Activated T-cell treated with anti-CD3 and anti-CD28 coated beads, Interleukin-2, amount 50 U/mL, for 72 hours (primary cell): Measurements from ENCODE around the gene TIAM2. TPM values are rescaled to one million over a fixed set of nuclear protein-coding genes. Genes with fewer than 3 reads are reported as not detected.
"Not testable (repeated sequence)": the region's sequence is repeated elsewhere in the genome, so short reads cannot be mapped to it uniquely, and the experiment has no call there.

Experiments
- ATAC-seq, 2 donors: fragments of 150-1000 bp; cut with Tn5 transposase; replicated peaks in 1 of 2; 2 replicates each; pipeline ENCODE4 v1.10.0; 2021; ENCODE audit warnings: moderate library complexity in 2 of 2, mild to moderate bottlenecking in 1 of 2
- DNase-seq, 2 donors: peaks; one replicate each; pipeline ENCODE4 v3.0.0; 2021 to 2022; ENCODE audit warnings: mixed read lengths in 1 of 2
- H3K27ac Mint-ChIP-seq: one replicate; pipeline ENCODE4 v1.8.0; 2022; ENCODE audit warnings: mild to moderate bottlenecking, moderate library complexity, mixed read lengths
- H3K27me3 Mint-ChIP-seq: one replicate; pipeline ENCODE4 v1.8.0; 2022; ENCODE audit warnings: low read depth, mixed read lengths
- H3K36me3 Mint-ChIP-seq, 2 donors: one replicate each; pipeline ENCODE4 v1.8.0; 2022; ENCODE audit warnings: mixed read lengths in 2 of 2, mild to moderate bottlenecking in 1 of 2; ENCODE audit not compliant: insufficient read depth in 2 of 2
- H3K4me1 Mint-ChIP-seq: one replicate; pipeline ENCODE4 v1.8.0; 2022; ENCODE audit warnings: low read depth, mixed read lengths
- H3K4me3 Mint-ChIP-seq, 2 donors: one replicate each; pipeline ENCODE4 v1.8.0; 2022; ENCODE audit warnings: mild to moderate bottlenecking in 2 of 2, mixed read lengths in 2 of 2, moderate library complexity in 2 of 2
- H3K9me3 Mint-ChIP-seq, 2 donors: one replicate each; pipeline ENCODE4 v1.8.0; 2022; ENCODE audit warnings: mixed read lengths in 2 of 2
- total RNA-seq, 2 donors: library from RNA; stranded (reverse); gene quantifications; one replicate each; pipeline ENCODE4 v1.2.3, GENCODE V29; 2022

Gene TIAM2
- total RNA-seq, 2 donors from 2014 or later: 8.3 to 9.7 TPM

GRCh38 chr6:155228546-155229166 is 233.5 kb downstream of the TIAM2 start:
- no peak for DNase-seq
- no peak overlapping the region for H3K4me3 Mint-ChIP-seq
- ATAC-seq: no peak
- peaks cover 2 to 10% of the 10 kb centered on the region in 2 donors for H3K36me3 Mint-ChIP-seq
- peaks cover 27% of the 10 kb centered on the region for H3K27me3 Mint-ChIP-seq
- H3K4me1 Mint-ChIP-seq: peaks cover 20% of the 10 kb centered on the region
- no peak overlapping the region for H3K27ac Mint-ChIP-seq
- peaks cover 0 to 4% of the 10 kb centered on the region in 2 donors for H3K9me3 Mint-ChIP-seq

GRCh38 chr6:155230975-155231374 is 235.9 kb downstream of the TIAM2 start:
- H3K4me1 Mint-ChIP-seq, DNase-seq, ATAC-seq, H3K36me3 Mint-ChIP-seq, H3K9me3 Mint-ChIP-seq, H3K27ac Mint-ChIP-seq, H3K4me3 Mint-ChIP-seq: not testable (repeated sequence)
- peaks cover 38% of the 10 kb centered on the region for H3K27me3 Mint-ChIP-seq

- ATAC-seq (no peak), DNase-seq (no peak)
- Mint-ChIP-seq H3K36me3 (peaks cover 2 to 8% of the 10 kb centered on the region in 2 donors), H3K9me3 (peaks cover 0 to 4% of the 10 kb centered on the region in 2 donors), H3K27me3 (peaks cover 28% of the 10 kb centered on the region), H3K4me3 (no peak overlapping the region), H3K27ac (no peak overlapping the region), H3K4me1 (no peaks in the 10 kb centered on the region)
Observed at GRCh38 chr6:155232848-155233247, 237.7 kb downstream of the TIAM2 start.

- Mint-ChIP-seq H3K36me3 (peaks cover 0 to 13% of the 10 kb centered on the region in 2 donors), H3K9me3 (peaks cover 4 to 11% of the 10 kb centered on the region in 2 donors), H3K4me1 (no peaks in the 10 kb centered on the region), H3K27ac (no peak overlapping the region), H3K4me3 (no peak overlapping the region), H3K27me3 (peaks cover 30% of the 10 kb centered on the region)
- no peak for ATAC-seq
- no peak for DNase-seq
Observed at GRCh38 chr6:155234167-155234566, 239.1 kb downstream of the TIAM2 start.

- no peak overlapping the region for H3K4me3 Mint-ChIP-seq
- H3K27ac Mint-ChIP-seq: no peak overlapping the region
- no peak for DNase-seq
- H3K36me3 Mint-ChIP-seq: peaks cover 0 to 9% of the 10 kb centered on the region in 2 donors
- H3K27me3 Mint-ChIP-seq: peaks cover 25% of the 10 kb centered on the region
- ATAC-seq: no peak
- H3K9me3 Mint-ChIP-seq: peaks cover 4 to 11% of the 10 kb centered on the region in 2 donors
- no peaks in the 10 kb centered on the region for H3K4me1 Mint-ChIP-seq
Observed at GRCh38 chr6:155234687-155235086, 239.6 kb downstream of the TIAM2 start.

GRCh38 chr6:155235087-155235486 is 240.0 kb downstream of the TIAM2 start:
- Mint-ChIP-seq H3K36me3 (peaks cover 0 to 8% of the 10 kb centered on the region in 2 donors), H3K9me3 (peaks cover 3 to 11% of the 10 kb centered on the region in 2 donors), H3K27ac (no peak overlapping the region), H3K4me3 (no peak overlapping the region), H3K27me3 (peaks cover 25% of the 10 kb centered on the region), H3K4me1 (no peaks in the 10 kb centered on the region)
- no peak for DNase-seq
- ATAC-seq: no peak

- Mint-ChIP-seq H3K4me3 (no peak overlapping the region), H3K36me3 (peaks cover 0 to 7% of the 10 kb centered on the region in 2 donors), H3K9me3 (peaks cover 0 to 11% of the 10 kb centered on the region in 2 donors), H3K4me1 (no peaks in the 10 kb centered on the region), H3K27ac (no peak overlapping the region), H3K27me3 (peaks cover 25% of the 10 kb centered on the region)
- ATAC-seq (no peak), DNase-seq (no peak)
Observed at GRCh38 chr6:155237613-155238012, 242.5 kb downstream of the TIAM2 start.

- H3K4me1 Mint-ChIP-seq: no peaks in the 10 kb centered on the region
- DNase-seq (no peak), ATAC-seq (no peak)
- H3K4me3 Mint-ChIP-seq: no peak overlapping the region
- H3K27ac Mint-ChIP-seq: no peak overlapping the region
- H3K27me3 Mint-ChIP-seq: peaks cover 13% of the 10 kb centered on the region
- H3K9me3 Mint-ChIP-seq: peaks cover 0 to 11% of the 10 kb centered on the region in 2 donors
- peaks cover 0 to 7% of the 10 kb centered on the region in 2 donors for H3K36me3 Mint-ChIP-seq
Observed at GRCh38 chr6:155240905-155241600, 245.9 kb downstream of the TIAM2 start.

GRCh38 chr6:155241966-155242365 is 246.9 kb downstream of the TIAM2 start:
- peaks cover 0 to 11% of the 10 kb centered on the region in 2 donors for H3K9me3 Mint-ChIP-seq
- peaks cover 13% of the 10 kb centered on the region for H3K27me3 Mint-ChIP-seq
- peaks cover 0 to 7% of the 10 kb centered on the region in 2 donors for H3K36me3 Mint-ChIP-seq
- no peak overlapping the region for H3K27ac Mint-ChIP-seq
- no peaks in the 10 kb centered on the region for H3K4me1 Mint-ChIP-seq
- DNase-seq (no peak), ATAC-seq (no peak)
- no peak overlapping the region for H3K4me3 Mint-ChIP-seq

GRCh38 chr6:155244434-155244833 is 249.3 kb downstream of the TIAM2 start:
- H3K4me1 Mint-ChIP-seq: peaks cover 5% of the 10 kb centered on the region
- H3K27ac Mint-ChIP-seq: no peak overlapping the region
- H3K36me3 Mint-ChIP-seq: peaks cover 0 to 4% of the 10 kb centered on the region in 2 donors
- no peaks in the 10 kb centered on the region for H3K27me3 Mint-ChIP-seq
- DNase-seq: no peak
- H3K9me3 Mint-ChIP-seq: no peaks in the 10 kb centered on the region
- ATAC-seq: no peak
- H3K4me3 Mint-ChIP-seq: no peak overlapping the region

- Mint-ChIP-seq H3K27me3 (no peaks in the 10 kb centered on the region), H3K9me3 (no peaks in the 10 kb centered on the region), H3K36me3 (peaks cover 0 to 4% of the 10 kb centered on the region in 2 donors), H3K27ac (no peak overlapping the region), H3K4me1 (peaks cover 5% of the 10 kb centered on the region), H3K4me3 (no peak overlapping the region)
- no peak for DNase-seq
- ATAC-seq: no peak
Observed at GRCh38 chr6:155245193-155245592, 250.1 kb downstream of the TIAM2 start.

GRCh38 chr6:155245831-155246230 is 250.7 kb downstream of the TIAM2 start:
- DNase-seq (no peak), ATAC-seq (no peak)
- Mint-ChIP-seq H3K4me3 (no peak overlapping the region), H3K36me3 (peaks cover 0 to 3% of the 10 kb centered on the region in 2 donors), H3K27me3 (no peaks in the 10 kb centered on the region), H3K27ac (no peak overlapping the region), H3K4me1 (peaks cover 5% of the 10 kb centered on the region), H3K9me3 (no peaks in the 10 kb centered on the region)

- Mint-ChIP-seq H3K27me3 (no peaks in the 10 kb centered on the region), H3K36me3 (peaks cover 0 to 7% of the 10 kb centered on the region in 2 donors), H3K4me1 (peaks cover 5% of the 10 kb centered on the region), H3K27ac (no peak overlapping the region), H3K9me3 (no peaks in the 10 kb centered on the region), H3K4me3 (no peak overlapping the region)
- no peak for ATAC-seq
- no peak for DNase-seq
Observed at GRCh38 chr6:155246825-155247224, 251.7 kb downstream of the TIAM2 start.
